ENCODE results near the gene MRPL28. TPM values are rescaled to one million over a fixed set of nuclear protein-coding genes. Genes with fewer than 3 reads are reported as not detected.

MRPL28 gene
- total RNA-seq, 1 donor from 2014 or later: 52.9 TPM

Other genes starting within 250 kb of the MRPL28 start
- gene NPRL3, start 231.9 kb downstream of the MRPL28 start, total RNA-seq: 29.5 TPM
- gene HBZ, start 217.9 kb downstream of the MRPL28 start, total RNA-seq: 0.95 TPM
- gene HBM, start 204.6 kb downstream of the MRPL28 start, total RNA-seq: not detected
- 30.0 TPM for gene HBA2, start 197.7 kb downstream of the MRPL28 start, total RNA-seq
- 54.8 TPM for gene HBA1, start 193.9 kb downstream of the MRPL28 start, total RNA-seq
- gene HBQ1, start 190.1 kb downstream of the MRPL28 start, total RNA-seq: not detected
- 72.1 TPM for gene LUC7L, start 141.1 kb downstream of the MRPL28 start, total RNA-seq
- 138 TPM for gene FAM234A, start 135.7 kb downstream of the MRPL28 start, total RNA-seq
- gene RGS11, start 94.6 kb downstream of the MRPL28 start, total RNA-seq: 6.7 TPM
- 2.6 TPM for gene ARHGDIG, start 89.9 kb downstream of the MRPL28 start, total RNA-seq
- gene PDIA2, start 87.4 kb downstream of the MRPL28 start, total RNA-seq: 1.3 TPM
- gene AXIN1, start 17.8 kb downstream of the MRPL28 start, total RNA-seq: 29.2 TPM
- 85.7 TPM for gene PGAP6, start 11.4 kb upstream of the MRPL28 start, total RNA-seq
- 105 TPM for gene NME4, start 26.7 kb upstream of the MRPL28 start, total RNA-seq
- gene DECR2, start 31.3 kb upstream of the MRPL28 start, total RNA-seq: 36.8 TPM
- 58.5 TPM for gene RAB11FIP3, start 55.1 kb upstream of the MRPL28 start, total RNA-seq
- 75.4 TPM for gene CAPN15, start 157.2 kb upstream of the MRPL28 start, total RNA-seq
- not detected for gene PRR35, start 189.9 kb upstream of the MRPL28 start, total RNA-seq
- 1.2 TPM for gene NHLRC4, start 196.5 kb upstream of the MRPL28 start, total RNA-seq
- gene PIGQ, start 199.4 kb upstream of the MRPL28 start, total RNA-seq: 117 TPM
- gene RAB40C, start 219.5 kb upstream of the MRPL28 start, total RNA-seq: 33.1 TPM

All from mucosa of gallbladder (tissue), 1 donor.